Measurements from ENCODE around the gene PTPRR.

GRCh38 chr12:70812136-70812535 is 108.4 kb downstream of the PTPRR start:
- no peak for TF ChIP-seq POLR2AphosphoS5 (IDR thresholded peaks at IDR 0.05)
- no peak for TF ChIP-seq EP300 (IDR thresholded peaks at IDR 0.05)
- TF ChIP-seq POLR2A (IDR thresholded peaks at IDR 0.05): no peak
- no peak for TF ChIP-seq CTCF (IDR thresholded peaks at IDR 0.05)

Measured in stomach (tissue), 4 donors.